Inflammatory macrophage (primary cell): Measurements from ENCODE around the gene ZKSCAN4.
A peak's percentile ranks its signal among the peaks of the same experiment; 100 is the strongest.

Experiments
- DNase-seq, 2 donors: peaks; one replicate each; pipeline ENCODE4 v3.0.0-alpha.2; 2020 to 2022
- total RNA-seq, 18 experiments: gene quantifications; one replicate each; lab custom pipeline; 2026; ENCODE audit warnings: mixed read lengths in 6 of 18, inconsistent platforms in 2 of 18; lab: John Stamatoyannopoulos, UW

ZKSCAN4 gene
- 0.77 to 11.7 (median 7.3) reads per million in 18 experiments for total RNA-seq

GRCh38 chr6:28252009-28252975 lies at the start of gene ZKSCAN4:
Gene ZKSCAN4 (minus strand): TSS chr6:28252269. CDS start chr6:28251980, 289 bp downstream.
- peak; percentile 87 to 89 for DNase-seq

GRCh38 chr6:28296520-28297060 lies 44.5 kb upstream of the ZKSCAN4 start:
- no peak for DNase-seq

GRCh38 chr6:28295326-28295725 lies 43.3 kb upstream of the ZKSCAN4 start:
- DNase-seq, result no peak

- DNase-seq, result no peak
These were observed 39.5 kb upstream of the ZKSCAN4 start for GRCh38 chr6:28291573-28291972.

- DNase-seq, result no peak
These were observed 30.9 kb upstream of the ZKSCAN4 start for GRCh38 chr6:28282926-28283325.

GRCh38 chr6:28281288-28282064 lies 29.4 kb upstream of the ZKSCAN4 start, which contains the start of gene PGBD1:
Gene PGBD1 (plus strand): TSS chr6:28281572. CDS start chr6:28283814, 2,242 bp downstream.
- DNase-seq, result peak; percentile 25 to 44

- no peak for DNase-seq
These were observed 28.7 kb upstream of the ZKSCAN4 start for GRCh38 chr6:28280595-28281287.

- DNase-seq, result no peak
These were observed 25.7 kb upstream of the ZKSCAN4 start for GRCh38 chr6:28277746-28278145.

GRCh38 chr6:28274888-28275287 lies 22.8 kb upstream of the ZKSCAN4 start:
- no peak for DNase-seq

GRCh38 chr6:28269492-28269891 lies 17.4 kb upstream of the ZKSCAN4 start:
- DNase-seq, result no peak

GRCh38 chr6:28267695-28268059 lies 15.6 kb upstream of the ZKSCAN4 start:
- DNase-seq, result no peak

GRCh38 chr6:28266962-28267694 lies 15.1 kb upstream of the ZKSCAN4 start, which contains the start of gene ZSCAN26:
Gene ZSCAN26 (plus strand): TSS chr6:28267143. CDS start chr6:28271920, 4,777 bp downstream.
- DNase-seq, result peak; percentile 86 to 89

GRCh38 chr6:28266563-28266961 lies 14.5 kb upstream of the ZKSCAN4 start:
- no peak for DNase-seq

GRCh38 chr6:28264834-28265401 lies 12.8 kb upstream of the ZKSCAN4 start:
- no peak for DNase-seq

- no peak for DNase-seq
These were observed 11.9 kb upstream of the ZKSCAN4 start for GRCh38 chr6:28263922-28264321.

- DNase-seq, result peak; percentile 90 to 94
These were observed 7.1 kb upstream of the ZKSCAN4 start, which contains the start of gene NKAPL for GRCh38 chr6:28258877-28259777. Gene NKAPL (plus strand): TSS chr6:28259297. CDS start chr6:28259372, 75 bp downstream.

GRCh38 chr6:28257042-28257441 lies 5.0 kb upstream of the ZKSCAN4 start:
- DNase-seq, result no peak

GRCh38 chr6:28254121-28254519 lies 2.1 kb upstream of the ZKSCAN4 start:
- peak in 1 of 2 donors; percentile 11 for DNase-seq

GRCh38 chr6:28251661-28252008 lies 434 bp downstream of the ZKSCAN4 start:
- peak in 1 of 2 donors; percentile 25 for DNase-seq

GRCh38 chr6:28250747-28251146 lies 1.3 kb downstream of the ZKSCAN4 start:
- no peak for DNase-seq
